OCI-LY7 (cell line): ENCODE measurements around the gene DCAF4L1.

Experiments
- EZH2phosphoT487 ChIP-seq: fragments of 200-600 bp; sonication (generic); IDR thresholded peaks from 2 replicates; pipeline ENCODE4 v1.6.1; 2018; ENCODE audit warnings: low read depth, borderline replicate concordance, mild to moderate bottlenecking, mixed run types, antibody characterized with exemption, low read length, moderate library complexity, mixed read lengths
- TF ChIP-seq, protein P1 (sequence below): fragments of 200-600 bp; sonication (generic); conservative IDR thresholded peaks from 2 replicates; pipeline ENCODE4 v1.5.1; 2014; ENCODE audit warnings: mild to moderate bottlenecking, antibody characterized with exemption, low read length, moderate library complexity, mixed read lengths

DNA sequence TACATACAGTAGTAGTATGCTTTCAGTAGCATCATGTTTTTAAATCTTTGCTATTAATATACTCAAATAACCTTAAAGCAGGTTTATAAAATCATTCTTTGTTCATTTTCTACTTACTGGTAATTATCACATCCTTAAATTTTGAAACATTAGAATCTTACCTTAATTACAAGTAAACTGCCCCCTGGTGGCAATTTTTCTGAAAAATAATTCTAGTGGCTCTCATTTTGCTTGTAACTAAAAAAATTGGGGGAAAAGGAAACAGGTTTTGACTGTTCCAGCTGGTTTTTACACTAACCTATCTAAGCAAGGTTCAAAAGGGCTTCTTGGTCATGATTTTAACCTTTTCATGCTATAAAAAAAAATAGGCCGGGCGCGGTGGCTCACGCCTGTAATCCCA lies 18.5 kb upstream of the DCAF4L1 start:
- TF ChIP-seq, protein P1, sequence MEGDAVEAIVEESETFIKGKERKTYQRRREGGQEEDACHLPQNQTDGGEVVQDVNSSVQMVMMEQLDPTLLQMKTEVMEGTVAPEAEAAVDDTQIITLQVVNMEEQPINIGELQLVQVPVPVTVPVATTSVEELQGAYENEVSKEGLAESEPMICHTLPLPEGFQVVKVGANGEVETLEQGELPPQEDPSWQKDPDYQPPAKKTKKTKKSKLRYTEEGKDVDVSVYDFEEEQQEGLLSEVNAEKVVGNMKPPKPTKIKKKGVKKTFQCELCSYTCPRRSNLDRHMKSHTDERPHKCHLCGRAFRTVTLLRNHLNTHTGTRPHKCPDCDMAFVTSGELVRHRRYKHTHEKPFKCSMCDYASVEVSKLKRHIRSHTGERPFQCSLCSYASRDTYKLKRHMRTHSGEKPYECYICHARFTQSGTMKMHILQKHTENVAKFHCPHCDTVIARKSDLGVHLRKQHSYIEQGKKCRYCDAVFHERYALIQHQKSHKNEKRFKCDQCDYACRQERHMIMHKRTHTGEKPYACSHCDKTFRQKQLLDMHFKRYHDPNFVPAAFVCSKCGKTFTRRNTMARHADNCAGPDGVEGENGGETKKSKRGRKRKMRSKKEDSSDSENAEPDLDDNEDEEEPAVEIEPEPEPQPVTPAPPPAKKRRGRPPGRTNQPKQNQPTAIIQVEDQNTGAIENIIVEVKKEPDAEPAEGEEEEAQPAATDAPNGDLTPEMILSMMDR: peak; percentile 81
- TF ChIP-seq EZH2phosphoT487: no peak
